ENCODE results near the gene SRGAP1.
"Not testable (repeated sequence)": the region's sequence is repeated elsewhere in the genome, so short reads cannot be mapped to it uniquely, and the experiment has no call there.

Gene SRGAP1

DNA sequence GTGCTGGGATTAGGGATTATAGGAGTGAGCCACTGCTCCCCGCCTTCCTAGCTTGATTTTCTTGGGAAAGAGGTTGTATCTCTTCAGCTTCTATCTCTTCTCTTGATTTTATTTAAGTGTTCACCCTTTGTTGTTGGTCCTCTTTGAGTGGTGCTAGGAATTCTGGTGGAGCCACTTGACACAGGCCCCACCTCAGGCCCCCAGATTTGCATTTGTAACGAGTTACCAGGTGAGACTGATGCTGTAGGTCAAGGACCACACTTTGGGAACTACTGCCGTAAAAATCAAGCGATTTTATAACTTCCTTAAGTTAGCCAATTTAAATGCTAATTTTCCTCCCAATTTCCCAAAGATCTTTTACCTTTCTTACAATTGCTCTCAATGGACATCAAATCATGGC, 26.3 kb downstream of the SRGAP1 start:
- no peak for DNase-seq

DNA sequence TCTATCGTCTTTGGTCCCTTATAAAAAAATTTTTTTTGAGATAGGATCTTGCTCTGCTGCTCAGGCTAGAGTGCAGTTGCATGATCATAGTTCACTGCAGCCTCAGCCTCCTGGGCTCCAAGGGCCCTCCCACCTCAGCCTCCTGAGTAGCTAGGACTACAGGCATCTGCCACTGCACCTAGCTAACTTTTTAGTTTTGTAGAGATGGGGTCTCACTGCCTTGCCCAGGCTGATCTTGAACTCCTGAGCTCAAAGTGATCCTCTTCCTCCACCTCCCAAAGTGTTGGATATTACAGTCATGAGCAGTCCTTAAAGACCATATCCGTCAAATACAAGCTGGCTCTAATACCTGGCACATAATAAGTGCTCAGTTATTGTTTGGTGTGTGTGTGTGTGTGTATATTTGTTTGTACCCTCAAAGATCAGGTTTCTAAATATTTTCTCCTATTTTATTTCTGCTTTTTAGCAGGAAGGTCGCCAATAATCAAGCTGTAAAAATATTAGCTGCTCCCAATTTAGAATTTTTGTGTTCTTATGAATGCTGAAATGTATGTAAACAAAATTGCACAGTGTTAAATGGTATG, 30.5 kb downstream of the SRGAP1 start:
- no peak for DNase-seq

DNA sequence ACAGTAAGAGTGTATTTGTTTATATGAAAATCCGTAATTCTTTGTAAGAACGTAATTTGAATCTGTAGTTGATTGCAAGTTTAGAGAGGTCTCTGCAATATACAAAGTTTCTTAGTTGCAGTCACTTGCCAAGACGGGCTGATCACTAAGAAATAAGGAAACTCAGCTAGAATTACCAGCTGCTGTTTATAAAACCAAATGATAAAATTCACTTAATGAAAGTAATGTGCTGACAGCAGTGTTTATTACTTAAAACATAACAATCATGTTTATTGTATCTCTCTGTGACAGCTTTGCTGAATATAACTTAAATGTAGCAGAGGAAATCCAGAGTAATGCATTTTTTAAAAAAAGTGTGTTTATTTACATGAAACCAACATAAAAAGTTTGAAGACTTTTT, 31.2 kb downstream of the SRGAP1 start:
- DNase-seq: no peak

DNA sequence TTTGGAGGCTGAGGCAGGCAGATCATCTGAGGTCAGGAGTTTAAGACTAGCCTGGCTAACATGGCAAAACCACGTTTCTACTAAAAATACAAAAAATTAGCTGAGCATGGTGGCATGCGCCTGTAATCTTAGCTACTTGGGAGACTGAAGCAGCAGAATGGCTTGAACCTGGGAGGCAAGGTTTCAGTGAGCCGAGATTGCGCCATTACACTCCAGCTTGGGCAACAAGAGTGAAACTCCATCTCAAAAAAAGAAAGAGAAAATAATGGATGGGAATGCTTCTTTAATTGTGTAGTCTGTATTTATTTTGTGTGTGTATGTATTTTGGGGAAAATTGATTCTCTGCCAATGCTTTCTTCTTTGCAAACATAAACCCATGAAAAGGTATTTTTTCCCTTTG, 32.5 kb downstream of the SRGAP1 start:
- no peak for DNase-seq

DNA sequence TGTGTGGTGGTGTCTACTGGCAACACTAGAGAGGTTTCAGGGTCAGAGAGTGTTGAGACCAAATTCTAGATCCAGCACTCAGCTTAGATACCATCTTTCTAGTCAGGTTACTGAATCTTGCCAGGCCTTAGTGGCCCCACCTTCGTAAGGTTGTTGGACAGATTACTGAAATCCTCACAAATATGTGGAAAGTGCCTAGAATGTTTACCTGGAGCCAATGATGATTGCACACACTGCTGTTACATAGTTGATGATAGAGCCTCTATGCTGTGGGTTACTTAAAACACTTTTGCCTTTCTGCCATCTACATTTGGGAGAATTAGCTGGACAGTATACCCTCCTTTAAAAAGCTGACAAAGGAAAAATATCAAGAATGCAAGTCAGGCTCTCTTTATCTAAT, 33.2 kb downstream of the SRGAP1 start:
- no peak for DNase-seq

DNA sequence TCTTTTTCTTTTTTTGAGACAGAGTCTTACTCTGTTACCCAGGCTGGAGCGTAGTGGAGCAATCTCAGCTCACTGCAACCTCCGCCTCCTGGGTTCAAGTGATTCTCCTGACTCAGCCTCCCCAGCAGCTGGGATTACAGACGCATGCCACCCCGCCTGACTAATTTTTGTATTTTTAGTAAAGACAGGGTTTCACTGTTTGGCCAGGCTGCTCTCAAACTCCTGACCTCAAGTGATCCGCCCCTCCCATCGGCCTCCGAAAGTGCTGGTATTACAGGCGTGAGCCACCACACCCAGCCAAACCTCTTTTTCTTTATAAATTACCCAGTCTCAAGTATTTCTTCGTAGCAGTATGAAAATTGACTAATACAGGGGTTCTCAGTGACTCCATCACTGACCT, 35.7 kb downstream of the SRGAP1 start:
- DNase-seq: not testable (repeated sequence)

DNA sequence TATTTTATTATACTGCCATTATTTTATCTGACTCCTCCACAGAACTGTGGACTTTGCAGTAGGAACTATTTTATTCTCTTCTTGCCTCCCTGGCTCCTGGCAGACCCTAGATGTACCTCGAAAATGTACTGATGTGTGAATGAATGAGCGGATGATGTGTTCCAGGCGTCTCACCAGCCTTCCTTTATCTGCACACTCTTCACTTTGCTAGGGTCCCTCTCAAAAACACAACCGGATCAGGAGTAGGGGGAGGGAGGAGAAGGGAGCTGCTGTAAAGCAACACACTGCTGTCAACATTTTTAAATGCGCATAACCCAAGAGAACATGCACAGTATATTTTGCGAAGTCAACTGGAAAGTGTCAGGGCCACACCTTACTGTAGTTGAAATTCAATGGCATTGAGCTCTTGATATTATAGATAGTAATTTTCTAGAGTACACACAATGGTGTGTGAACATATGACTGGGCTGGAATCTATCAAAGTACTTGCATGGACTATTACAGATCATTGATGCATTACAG, 36.3 kb downstream of the SRGAP1 start:
- DNase-seq: no peak

DNA sequence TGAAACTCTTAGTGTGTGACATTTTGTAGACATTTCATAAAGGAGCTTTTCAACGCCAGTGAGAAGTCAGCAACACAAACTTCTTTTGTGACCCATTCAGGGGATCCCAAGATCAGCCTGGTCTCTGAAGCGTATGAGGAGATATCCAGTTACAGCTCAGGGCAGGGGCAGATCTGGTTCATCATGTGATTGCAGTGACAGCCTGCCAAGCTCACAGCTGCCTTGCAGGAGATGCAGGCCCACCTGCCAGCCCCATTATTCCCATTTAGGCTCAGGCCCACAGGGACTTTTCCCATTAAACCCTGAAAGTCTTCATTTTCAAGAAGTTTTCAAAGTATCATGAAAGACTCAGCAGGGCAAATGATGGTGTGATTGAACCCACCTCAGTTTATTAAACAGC, 38.3 kb downstream of the SRGAP1 start:
- peak; percentile 77 for DNase-seq

DNA sequence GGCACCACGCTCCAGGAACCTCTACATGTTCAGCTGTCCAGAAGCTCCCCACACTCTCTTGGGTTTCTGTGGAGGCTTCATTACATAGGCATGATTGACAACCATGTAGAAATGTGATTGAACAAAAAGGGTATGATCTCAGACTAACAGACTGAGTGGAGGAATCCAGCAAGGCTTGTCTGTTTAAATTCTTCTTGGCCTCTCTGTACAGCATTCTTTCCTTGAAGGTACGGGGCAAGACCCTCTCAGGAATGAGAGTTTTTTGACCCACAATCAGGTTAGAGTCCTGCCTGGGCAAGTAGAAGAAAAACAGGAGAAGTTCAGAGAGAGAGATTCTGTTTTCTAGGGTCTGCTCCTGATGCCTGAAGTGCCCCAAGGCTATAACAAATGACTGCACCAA, 40.9 kb downstream of the SRGAP1 start:
- DNase-seq: no peak

DNA sequence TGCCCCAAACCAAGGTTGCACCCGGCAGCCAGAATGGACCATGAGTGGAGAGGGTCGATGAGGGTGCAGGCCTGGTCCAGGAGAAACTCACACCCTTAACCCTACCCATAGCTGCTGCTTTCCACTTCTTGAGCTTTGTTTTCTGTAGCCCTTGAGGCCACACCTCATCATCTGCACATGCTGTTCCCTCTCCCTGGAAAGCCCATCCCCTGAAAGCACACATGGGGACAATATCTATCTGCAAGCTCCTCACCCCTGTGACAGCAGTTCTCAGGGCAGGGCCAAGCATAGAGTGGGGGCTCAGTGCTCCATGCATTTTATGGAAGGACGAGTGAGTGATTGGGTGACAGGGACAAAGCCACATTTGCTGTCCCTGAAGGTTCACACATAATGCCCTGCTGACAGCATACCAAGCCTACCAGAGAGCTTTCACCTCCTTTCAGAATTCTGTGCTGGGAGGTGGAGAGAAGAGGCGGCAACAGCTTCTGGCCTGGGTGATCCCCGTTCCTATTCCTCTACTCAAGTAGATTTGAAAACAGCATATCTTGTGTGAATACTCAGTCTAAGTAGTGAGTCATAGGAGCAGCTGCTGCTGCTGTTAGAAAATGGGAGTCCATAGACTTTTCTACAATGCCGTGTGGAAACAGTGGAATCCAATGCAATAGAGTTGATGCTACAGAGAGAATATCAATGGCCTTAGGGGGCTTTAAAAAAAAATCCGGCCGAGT, 44.6 kb downstream of the SRGAP1 start:
- DNase-seq: no peak

DNA sequence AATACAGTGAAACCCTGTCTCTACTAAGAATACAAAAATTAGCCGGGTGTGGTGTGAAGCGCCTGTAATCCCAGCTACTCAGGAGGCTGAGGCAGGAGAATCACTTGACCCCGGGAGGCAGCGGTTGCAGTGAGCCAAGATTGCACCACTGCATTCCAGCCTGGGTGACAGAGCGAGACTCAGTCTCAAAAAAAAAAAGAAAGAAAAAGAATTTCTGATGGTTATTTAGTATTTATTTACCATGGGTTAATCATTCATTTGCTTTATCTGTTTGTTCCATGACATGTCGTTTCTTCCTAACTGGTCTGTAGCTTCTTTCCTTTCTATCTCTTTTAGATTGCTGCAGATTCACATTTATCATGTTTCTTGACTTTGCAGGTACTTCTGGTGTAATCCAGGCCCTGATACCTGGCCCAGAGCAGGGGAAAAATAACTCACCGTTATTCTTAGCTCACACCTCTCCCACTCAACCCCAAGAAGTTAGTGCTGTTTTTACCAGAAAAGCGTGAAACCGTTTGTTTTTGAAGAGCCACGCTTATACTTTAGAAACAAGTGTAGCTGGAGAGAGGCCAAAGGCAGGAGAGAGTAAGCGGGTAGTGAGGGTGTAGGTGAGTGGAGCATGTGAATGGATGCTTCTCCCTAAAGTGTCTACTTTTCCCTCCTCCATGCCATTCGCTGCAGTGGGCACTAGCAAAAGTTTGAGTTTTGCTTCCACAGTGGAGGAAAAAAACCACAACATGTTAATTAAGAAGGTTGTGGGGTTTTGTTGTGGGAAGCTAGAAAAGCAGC, 45.4 kb downstream of the SRGAP1 start:
- DNase-seq: no peak

DNA sequence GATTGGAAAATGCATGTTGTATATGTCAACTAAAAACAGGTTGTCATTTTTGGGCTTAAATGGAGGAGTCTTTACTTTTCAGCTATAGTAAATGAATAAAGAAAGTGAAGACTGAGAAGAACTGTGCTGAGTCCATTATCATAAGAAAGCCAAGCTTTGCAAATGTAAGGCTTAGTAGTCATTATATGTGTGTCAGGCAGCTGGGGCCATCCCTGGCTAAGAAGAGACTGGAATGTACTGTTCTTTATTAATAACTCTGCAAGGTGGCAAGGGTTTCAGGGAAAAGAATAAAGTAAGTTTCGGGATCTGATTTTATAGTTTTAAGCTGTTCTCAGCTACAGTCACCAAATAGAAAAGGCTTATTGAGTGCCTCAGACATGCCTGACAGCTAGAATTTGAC, 48.7 kb downstream of the SRGAP1 start:
- DNase-seq: no peak

DNA sequence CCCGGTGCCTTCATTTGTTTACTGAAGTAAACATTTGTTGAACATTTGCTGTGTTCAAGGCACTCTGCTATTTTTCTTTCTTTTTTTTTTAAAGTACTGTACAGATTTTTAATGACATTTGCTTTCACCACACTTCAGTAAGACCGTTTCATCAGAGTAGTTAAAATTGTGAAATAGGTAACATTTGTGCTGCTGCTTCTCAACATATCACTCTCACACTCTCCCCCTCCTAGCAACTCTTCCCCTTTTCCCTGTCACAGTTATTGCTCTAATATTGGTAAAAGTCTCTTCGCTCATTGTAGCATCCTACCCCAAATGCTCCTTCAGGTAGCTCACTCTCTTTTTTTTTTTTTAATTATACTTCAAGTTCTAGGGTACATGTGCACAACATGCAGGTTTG, 49.6 kb downstream of the SRGAP1 start:
- DNase-seq: no peak

DNA sequence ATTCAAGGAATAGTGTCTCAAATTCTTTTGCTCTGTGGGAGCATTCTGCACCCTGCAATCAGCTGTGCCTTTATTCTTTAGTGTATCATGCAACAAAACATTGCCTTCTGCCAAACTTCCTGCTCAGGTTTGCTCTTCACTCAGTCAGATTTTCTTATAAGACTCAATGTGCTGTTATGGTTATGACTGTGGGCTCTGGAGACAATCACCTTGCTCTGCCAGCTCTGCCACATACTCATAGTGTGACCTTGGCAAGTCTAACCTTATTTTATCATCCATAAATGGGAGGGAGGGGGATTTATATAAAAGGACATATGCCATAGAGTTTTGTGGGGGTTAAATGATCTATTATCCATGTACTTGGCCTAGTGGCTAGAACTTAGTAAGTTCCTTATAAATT, 51.3 kb downstream of the SRGAP1 start:
- no peak for DNase-seq

DNA sequence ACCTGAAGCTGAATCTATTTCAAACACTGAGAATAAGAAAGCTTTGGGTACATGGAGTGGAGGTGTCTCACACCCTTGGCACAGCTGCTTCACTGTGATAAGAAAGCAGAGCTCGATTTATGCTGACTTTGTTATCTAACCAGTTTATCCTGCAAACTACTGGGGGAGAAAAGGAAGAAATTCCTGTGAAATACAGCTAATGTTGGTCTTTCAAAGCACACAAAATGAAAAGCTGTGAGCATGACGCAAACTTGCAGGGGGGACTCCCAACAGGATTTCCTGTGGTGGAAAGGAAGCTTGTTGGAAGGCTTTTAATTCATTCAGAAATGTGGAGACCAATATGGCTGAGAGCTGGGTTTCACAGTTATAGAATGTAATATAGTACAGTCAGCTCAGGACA, 53.4 kb downstream of the SRGAP1 start:
- no peak for DNase-seq

DNA sequence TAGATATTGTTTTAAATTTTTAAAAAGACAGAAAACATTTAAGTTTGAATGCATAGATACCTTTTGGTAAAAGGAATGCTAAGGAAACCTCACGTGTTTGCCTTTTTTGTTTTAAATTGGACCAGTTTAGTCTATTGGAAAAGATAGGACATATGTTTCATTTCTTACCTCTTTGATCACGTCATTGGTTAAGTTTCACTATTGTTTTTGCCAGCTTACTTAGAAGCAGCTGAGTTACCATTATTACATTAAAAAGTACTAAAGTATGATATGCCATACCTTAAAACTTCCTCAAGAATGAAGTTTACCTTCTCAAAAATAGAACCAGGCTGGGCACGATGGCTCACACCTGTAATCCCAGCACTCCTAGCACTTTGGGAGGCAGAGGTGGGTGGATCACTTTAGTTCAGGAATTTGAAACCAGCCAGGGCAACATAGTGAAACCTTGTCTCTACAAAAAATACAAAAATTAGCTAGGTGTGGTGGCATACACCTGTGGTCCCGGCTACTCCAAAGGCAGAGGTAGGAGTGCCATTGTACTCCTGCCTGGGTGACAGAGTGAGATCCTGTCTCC, 54.4 kb downstream of the SRGAP1 start:
- DNase-seq: no peak

DNA sequence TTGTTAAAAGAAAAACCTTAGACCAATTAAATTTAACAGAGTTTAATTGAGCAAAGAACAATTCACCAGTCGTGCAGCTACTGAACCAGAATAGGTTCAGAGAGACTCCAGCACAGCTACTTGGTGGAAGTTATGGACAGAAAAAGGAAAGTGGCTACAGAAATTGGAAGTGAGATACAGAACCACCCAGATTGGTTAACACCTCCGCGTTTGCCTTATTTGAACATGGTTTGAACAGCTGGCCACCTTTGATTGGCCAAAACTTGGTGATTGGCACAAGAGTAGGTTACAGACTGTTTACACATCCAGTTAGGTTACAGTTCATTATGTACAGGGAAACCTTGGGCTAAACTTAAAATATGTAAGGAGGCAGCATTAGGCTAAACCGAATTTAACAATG, 54.9 kb downstream of the SRGAP1 start:
- no peak for DNase-seq

DNA sequence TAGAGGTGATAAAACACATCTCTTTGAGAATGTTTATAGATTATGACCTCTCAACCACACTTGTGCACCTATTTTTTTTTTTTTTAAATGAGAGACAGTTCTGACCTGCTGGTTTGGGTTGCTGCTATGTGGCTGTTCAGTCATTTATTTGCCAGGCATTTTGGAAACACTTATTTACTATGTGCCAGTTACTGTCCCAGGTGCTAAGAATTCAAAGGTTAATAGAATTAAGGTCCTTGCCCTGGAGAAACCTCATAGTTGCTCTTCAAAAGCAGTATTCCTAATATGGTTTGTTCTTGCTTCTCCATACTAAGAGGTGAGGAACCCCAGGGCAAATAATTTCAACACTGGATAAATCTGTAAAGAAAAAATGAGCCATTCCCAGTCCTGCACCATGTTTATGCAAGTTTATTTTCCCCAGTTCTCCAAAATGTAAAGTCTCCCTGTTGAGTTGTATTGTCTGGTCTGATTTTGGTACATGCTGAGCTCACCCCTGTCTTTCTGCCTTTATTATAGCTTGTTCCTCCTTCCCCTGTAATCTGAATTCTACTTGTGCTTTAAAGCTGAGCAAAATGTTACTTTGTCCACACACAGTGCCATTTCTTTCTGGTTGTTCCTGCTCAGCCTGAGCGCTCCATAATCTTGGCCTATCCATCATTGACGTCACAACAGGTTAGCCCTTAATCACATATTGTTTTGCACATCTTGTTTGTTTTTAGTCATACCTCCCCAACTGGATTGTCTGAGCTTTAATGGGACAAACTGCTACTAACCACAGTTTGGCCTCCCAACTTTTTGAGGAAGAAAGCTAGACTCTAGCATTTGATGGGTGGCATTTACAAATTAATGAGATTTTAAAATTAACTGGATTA, 56.7 kb downstream of the SRGAP1 start:
- no peak for DNase-seq

DNA sequence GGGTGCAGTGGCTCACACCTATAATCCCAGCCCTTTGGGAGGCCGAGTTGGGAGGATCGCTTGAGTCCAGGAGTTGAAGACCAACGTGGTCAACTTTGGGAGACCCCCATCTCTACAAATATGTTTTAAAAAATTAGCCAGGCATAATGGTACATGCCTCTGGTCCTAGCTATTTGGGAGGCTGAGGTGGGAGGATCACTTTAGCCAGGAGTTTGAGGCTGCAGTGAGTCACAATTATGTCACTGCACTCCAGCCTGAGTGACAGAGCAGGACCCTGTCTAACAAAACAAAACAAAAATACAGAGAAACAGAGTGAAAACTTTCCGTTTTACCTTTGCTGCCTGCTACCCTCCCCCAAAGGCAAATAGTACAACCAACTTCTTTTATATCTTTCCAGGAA, 60.2 kb downstream of the SRGAP1 start:
- no peak for DNase-seq

DNA sequence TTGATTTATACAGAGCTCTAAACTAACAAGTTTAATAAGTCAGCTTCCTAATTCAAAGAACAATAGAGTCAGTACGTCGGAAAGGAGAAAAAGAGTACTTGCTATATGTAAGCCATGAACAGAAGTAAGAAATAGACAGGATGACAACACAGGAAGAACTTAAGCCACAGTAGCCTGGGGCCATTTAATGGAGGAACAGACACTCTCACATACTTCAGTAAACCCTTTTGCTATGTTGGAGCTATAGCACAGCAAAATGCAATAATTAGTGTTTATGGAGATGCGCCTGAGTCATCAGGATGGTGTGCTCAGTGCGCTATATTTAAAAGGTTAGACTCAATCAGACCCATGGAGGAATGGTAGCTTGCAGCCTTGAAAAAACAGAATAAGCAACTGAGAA, 61.0 kb downstream of the SRGAP1 start:
- no peak for DNase-seq

DNA sequence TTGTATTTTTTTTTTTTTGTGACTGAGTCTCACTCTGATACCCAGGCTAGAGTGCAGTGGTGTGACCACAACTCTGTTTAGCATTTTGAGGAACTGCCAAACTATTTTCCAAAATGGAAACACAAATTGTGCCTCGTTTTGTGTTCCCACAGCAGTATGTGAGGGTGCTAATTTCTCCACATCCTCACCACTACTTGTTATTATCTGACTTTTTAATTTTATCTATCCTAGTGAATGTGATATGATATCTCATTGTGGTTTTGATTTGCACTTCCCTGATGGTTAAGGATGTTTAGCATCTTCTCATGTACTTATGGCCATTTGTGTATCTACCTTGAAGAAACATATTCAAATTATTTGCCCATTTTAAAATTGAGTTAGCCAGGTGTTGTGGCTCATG, 62.4 kb downstream of the SRGAP1 start:
- DNase-seq: no peak

DNA sequence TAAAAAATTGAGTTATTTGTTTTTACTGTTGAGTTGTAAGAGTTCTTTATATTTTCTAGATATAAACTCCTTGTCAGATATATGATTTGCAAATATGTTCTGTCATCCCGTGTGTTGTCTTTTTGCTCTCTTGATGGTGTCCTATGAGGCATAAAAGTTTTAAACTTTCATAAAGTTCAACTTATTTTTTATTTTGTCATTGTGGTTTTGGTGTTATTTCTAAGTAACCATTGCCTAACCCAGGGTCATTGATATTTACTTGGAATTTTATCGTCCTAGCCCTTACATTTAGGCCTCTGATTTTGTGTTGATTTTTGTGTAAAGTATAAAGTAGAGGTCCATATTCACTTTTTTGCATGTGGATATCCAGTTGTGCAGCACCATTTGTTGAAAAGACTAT, 63.1 kb downstream of the SRGAP1 start:
- no peak for DNase-seq

DNA sequence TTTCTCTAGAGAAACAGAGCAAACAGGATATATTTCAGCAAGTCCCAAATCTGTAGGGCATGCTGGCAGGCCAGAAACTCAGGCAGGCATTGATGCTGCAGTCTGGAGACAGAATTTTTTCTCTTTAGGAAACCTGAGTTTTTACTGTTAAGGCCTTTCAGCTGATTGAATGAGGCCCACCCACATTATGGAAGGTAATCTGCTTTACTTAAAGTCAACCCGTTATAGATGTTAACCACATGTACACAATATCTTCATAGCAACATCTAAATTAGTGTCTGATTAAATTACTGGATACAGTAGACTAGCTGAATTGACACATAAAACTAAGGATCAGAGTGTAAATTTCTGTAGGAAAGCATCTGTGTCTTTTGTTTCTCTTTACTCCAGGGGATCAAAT, 65.2 kb downstream of the SRGAP1 start:
- no peak for DNase-seq

All from NCI-H1436 (cell line).